Uterus (tissue), 4 donors: ENCODE results near the gene ERP27. TPM values are rescaled to one million over a fixed set of nuclear protein-coding genes. Genes with fewer than 3 reads are reported as not detected.

ENCODE experiments used
- DNase-seq, 2 donors: peaks; one replicate each; pipeline ENCODE4 v3.0.0-alpha.2; 2019 to 2020
- H3K27ac ChIP-seq, 2 donors: fragments of 200-600 bp; sonication (generic); 1 replicate in 1 of 2; 2 replicates in 1 of 2; pipeline ENCODE4 v1.5.1; 2016 to 2018
- H3K27me3 ChIP-seq, 2 donors: fragments of 200-600 bp; sonication (generic); one replicate each; pipeline ENCODE4 v1.5.1; 2018 to 2019; ENCODE audit warnings: control low read depth in 1 of 2
- H3K36me3 ChIP-seq, 2 donors: fragments of 200-600 bp; sonication (generic); one replicate each; pipeline ENCODE4 v1.5.1; 2019; ENCODE audit warnings: control low read depth in 1 of 2
- H3K4me1 ChIP-seq, 2 donors: fragments of 200-600 bp; sonication (generic); one replicate each; pipeline ENCODE4 v1.5.1; 2018 to 2019; ENCODE audit warnings: control low read depth in 1 of 2
- H3K4me3 ChIP-seq, 2 donors: fragments of 200-600 bp; sonication (generic); 1 replicate in 1 of 2; 2 replicates in 1 of 2; pipeline ENCODE4 v1.5.1; 2018 to 2019; ENCODE audit warnings: mild to moderate bottlenecking in 1 of 2
- H3K9me3 ChIP-seq, 2 donors: fragments of 200-600 bp; sonication (generic); one replicate each; pipeline ENCODE4 v1.5.1; 2019; ENCODE audit warnings: control low read depth in 1 of 2
- POLR2A ChIP-seq, 2 donors: fragments of 450-650 bp; IDR thresholded peaks; one replicate each; pipeline ENCODE4 v1.6.1; 2016; ENCODE audit warnings: antibody characterized with exemption in 2 of 2, mild to moderate bottlenecking in 1 of 2, moderate library complexity in 1 of 2
- intact Hi-C: fragments of 100-400 bp; cut with DNase I; formaldehyde crosslinking; loops from one replicate; pipeline ENCODE4 v1.15.1; 2023; ENCODE audit warnings: low total_unique reads
- total RNA-seq, 4 donors: library from RNA; depleted of rRNA in 3 of 4; stranded (reverse); fragments of >200 nt in 3 of 4; gene quantifications; one replicate each; pipeline versions ENCODE4 v1.1.0 to v1.2.4, GENCODE V29; 2014 to 2023
- TF ChIP-seq, protein P1 (sequence below), 4 experiments: fragments of 200-600 bp in 2 of 4; fragments of 450-650 bp in 2 of 4; sonication (generic) in 2 of 4; IDR thresholded peaks; one replicate each; pipeline ENCODE4 v1.5.1; 2016 to 2019; ENCODE audit warnings: antibody characterized with exemption in 4 of 4, mild to moderate bottlenecking in 2 of 4, moderate library complexity in 1 of 4
- donor health status: DM: yes; HTN: yes; CAD: no.

Gene ERP27
- total RNA-seq, 4 donors from 2014 or later = 0.61 to 2.6 (median 1.5) TPM; not detected in 1

DNA sequence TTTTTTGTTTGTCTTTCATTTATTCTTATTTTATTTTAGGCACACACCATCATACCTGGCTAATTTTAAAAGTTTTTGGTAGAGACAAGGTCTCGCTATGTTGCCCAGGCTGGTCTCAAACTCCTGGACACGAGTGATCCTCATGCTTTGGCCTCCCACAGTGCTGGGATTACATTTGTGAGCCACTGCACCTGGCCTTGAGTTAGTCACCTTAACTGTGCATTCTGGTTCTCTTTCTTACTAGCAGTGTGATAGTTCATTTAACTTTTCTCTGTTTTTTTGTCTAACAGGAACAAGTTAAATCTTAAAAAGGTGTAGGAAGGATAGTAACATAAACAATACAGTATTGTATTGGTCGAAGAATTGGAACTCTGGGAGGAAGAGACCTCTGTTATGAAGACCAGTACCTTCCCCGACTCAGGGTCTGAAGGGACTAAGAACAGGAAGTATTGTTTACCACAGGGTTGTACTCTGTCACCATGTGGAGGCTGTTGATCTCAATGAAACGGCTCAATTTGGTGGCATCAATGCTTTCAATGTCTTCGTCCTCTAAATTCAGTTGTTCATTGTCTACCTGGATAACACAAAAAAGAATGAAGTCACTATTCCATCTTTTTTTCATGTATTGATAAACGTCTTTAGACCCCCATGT lies 17.7 kb downstream of the ERP27 start:
- no peak overlapping the region for H3K4me3 ChIP-seq
- H3K9me3 ChIP-seq = no peaks in the 10 kb centered on the region
- no peak for TF ChIP-seq POLR2A (IDR thresholded peaks at IDR 0.05)
- TF ChIP-seq, protein P1, sequence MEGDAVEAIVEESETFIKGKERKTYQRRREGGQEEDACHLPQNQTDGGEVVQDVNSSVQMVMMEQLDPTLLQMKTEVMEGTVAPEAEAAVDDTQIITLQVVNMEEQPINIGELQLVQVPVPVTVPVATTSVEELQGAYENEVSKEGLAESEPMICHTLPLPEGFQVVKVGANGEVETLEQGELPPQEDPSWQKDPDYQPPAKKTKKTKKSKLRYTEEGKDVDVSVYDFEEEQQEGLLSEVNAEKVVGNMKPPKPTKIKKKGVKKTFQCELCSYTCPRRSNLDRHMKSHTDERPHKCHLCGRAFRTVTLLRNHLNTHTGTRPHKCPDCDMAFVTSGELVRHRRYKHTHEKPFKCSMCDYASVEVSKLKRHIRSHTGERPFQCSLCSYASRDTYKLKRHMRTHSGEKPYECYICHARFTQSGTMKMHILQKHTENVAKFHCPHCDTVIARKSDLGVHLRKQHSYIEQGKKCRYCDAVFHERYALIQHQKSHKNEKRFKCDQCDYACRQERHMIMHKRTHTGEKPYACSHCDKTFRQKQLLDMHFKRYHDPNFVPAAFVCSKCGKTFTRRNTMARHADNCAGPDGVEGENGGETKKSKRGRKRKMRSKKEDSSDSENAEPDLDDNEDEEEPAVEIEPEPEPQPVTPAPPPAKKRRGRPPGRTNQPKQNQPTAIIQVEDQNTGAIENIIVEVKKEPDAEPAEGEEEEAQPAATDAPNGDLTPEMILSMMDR (IDR thresholded peaks at IDR 0.05) = no peak
- no peaks in the 10 kb centered on the region for H3K4me1 ChIP-seq
- H3K27me3 ChIP-seq = no peaks in the 10 kb centered on the region
- DNase-seq = no peak
- intact Hi-C loops = no loop called here
- H3K36me3 ChIP-seq = no peaks in the 10 kb centered on the region
- H3K27ac ChIP-seq = no peak overlapping the region

DNA sequence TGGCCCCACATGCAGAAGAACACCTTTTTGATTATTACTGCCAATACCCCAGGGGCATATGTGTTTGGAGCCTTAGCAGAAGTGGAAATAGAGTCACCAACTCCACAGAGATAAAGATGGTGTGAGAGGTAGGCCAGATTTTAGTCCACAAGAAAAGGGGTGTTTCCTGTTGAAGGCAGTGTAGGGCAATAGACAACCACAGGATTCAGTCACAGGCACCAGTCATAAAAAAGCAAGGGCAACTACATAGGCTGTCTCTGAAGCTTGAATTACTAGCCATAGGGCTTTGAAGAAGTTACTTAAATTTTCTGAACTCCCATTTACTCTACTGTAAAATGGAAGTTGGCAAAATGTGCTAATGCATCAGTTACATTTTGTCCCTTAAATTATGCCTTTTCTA lies 18.9 kb downstream of the ERP27 start:
- Histone ChIP-seq H3K9me3 (no peaks in the 10 kb centered on the region), H3K4me1 (no peaks in the 10 kb centered on the region), H3K4me3 (no peak overlapping the region), H3K27ac (no peak overlapping the region), H3K27me3 (no peaks in the 10 kb centered on the region), H3K36me3 (no peaks in the 10 kb centered on the region)
- intact Hi-C loops = no loop called here
- TF ChIP-seq POLR2A (IDR thresholded peaks at IDR 0.05) = no peak
- TF ChIP-seq, protein P1 (IDR thresholded peaks at IDR 0.05) = no peak
- DNase-seq = no peak

DNA sequence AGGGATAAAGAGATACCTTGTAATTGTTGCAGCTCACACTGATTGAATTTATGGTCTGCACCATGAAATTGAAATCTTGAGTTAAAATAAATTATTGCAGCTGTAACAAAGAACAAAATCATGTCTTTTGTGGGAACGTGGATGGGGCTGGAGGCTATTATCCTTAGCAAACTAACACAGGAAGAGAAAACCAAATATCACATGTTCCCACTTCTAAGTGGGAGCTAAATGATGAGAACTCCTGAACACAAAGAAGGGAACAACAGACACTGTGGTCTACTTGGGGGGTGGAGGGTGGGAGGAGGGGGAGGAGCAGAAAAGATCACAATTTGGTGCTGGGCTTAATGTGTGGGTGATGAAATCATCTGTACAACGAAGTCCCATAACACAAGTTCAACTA lies 22.6 kb downstream of the ERP27 start:
- Histone ChIP-seq H3K36me3 (no peaks in the 10 kb centered on the region), H3K27ac (no peak overlapping the region), H3K9me3 (no peaks in the 10 kb centered on the region), H3K4me3 (no peak overlapping the region), H3K27me3 (no peaks in the 10 kb centered on the region), H3K4me1 (no peaks in the 10 kb centered on the region)
- intact Hi-C loops = no loop called here
- DNase-seq = no peak
- TF ChIP-seq POLR2A (IDR thresholded peaks at IDR 0.05) = no peak
- TF ChIP-seq, protein P1 (IDR thresholded peaks at IDR 0.05) = no peak

- DNase-seq = peak; percentile 39 to 53
- H3K9me3 ChIP-seq = no peaks in the 10 kb centered on the region
- H3K27me3 ChIP-seq = no peaks in the 10 kb centered on the region
- no peaks in the 10 kb centered on the region for H3K4me1 ChIP-seq
- no peaks in the 10 kb centered on the region for H3K36me3 ChIP-seq
- H3K27ac ChIP-seq = peak overlapping the region in 1 of 2 donors; percentile 57
- intact Hi-C loops = no loop called here
- no peak for TF ChIP-seq POLR2A (IDR thresholded peaks at IDR 0.05)
- TF ChIP-seq, protein P1 (IDR thresholded peaks at IDR 0.05) = no peak
- no peak overlapping the region for H3K4me3 ChIP-seq
Observed at GRCh38 chr12:14913381-14913781, 25.0 kb downstream of the ERP27 start.

DNA sequence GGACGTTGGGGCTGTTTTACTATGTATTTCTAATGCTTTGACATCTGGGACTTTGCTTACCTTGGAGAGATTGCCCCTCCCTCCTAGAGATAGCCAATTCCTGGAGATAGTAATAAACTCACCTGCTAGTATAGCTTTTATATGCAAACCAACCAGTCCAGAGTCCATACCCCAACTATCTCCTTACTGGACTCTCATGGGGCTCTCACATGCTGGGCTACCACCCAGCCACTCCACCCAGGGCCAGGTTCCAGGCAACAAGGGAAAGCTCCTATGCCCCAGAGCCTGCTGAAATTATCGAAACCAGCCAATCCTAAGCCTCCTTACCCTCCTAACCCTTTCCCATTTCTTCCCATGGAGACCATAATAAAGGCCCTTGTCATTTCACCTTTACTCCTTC lies 27.2 kb downstream of the ERP27 start:
- intact Hi-C loops = no loop called here
- H3K36me3 ChIP-seq = no peaks in the 10 kb centered on the region
- TF ChIP-seq, protein P1 (IDR thresholded peaks at IDR 0.05) = no peak
- TF ChIP-seq POLR2A (IDR thresholded peaks at IDR 0.05) = no peak
- no peaks in the 10 kb centered on the region for H3K9me3 ChIP-seq
- H3K27ac ChIP-seq = no peak overlapping the region
- no peak for DNase-seq
- H3K4me1 ChIP-seq = no peaks in the 10 kb centered on the region
- no peaks in the 10 kb centered on the region for H3K27me3 ChIP-seq
- no peak overlapping the region for H3K4me3 ChIP-seq
